MG63 (cell line): ENCODE results near the gene COL2A1. TPM values are rescaled to one million over a fixed set of nuclear protein-coding genes. Genes with fewer than 3 reads are reported as not detected.
A peak's percentile ranks its signal among the peaks of the same experiment; 100 is the strongest.

Source experiments
- DNase-seq: peaks from one replicate; pipeline ENCODE4 v3.0.0-alpha.2; 2020
- H3K27me3 ChIP-seq: fragments of 250-450 bp; sonication (Bioruptor Pico); 2 replicates; pipeline ENCODE4 v1.5.1; 2020; ENCODE audit warnings: mild to moderate bottlenecking, moderate library complexity
- H3K36me3 ChIP-seq: fragments of 250-450 bp; sonication (Bioruptor Pico); 2 replicates; pipeline ENCODE4 v1.5.1; 2020; ENCODE audit warnings: mild to moderate bottlenecking, moderate library complexity
- H3K4me3 ChIP-seq: fragments of 250-450 bp; sonication (Bioruptor Pico); 2 replicates; pipeline ENCODE4 v1.5.1; 2020; ENCODE audit warnings: mild to moderate bottlenecking, moderate library complexity
- H3K9me3 ChIP-seq: fragments of 250-450 bp; sonication (Bioruptor Pico); 2 replicates; pipeline ENCODE4 v1.5.1; 2020; ENCODE audit warnings: mild to moderate bottlenecking, moderate library complexity
- total RNA-seq: library from RNA; depleted of rRNA; stranded (reverse); fragments of >200 nt; shearing (Covaris generic); gene quantifications from 2 replicates; pipeline ENCODE4 v1.2.3, GENCODE V29; 2014; ENCODE audit warnings: low replicate concordance; rRNA removed

COL2A1 gene
- not detected in 2 replicates for total RNA-seq

DNA sequence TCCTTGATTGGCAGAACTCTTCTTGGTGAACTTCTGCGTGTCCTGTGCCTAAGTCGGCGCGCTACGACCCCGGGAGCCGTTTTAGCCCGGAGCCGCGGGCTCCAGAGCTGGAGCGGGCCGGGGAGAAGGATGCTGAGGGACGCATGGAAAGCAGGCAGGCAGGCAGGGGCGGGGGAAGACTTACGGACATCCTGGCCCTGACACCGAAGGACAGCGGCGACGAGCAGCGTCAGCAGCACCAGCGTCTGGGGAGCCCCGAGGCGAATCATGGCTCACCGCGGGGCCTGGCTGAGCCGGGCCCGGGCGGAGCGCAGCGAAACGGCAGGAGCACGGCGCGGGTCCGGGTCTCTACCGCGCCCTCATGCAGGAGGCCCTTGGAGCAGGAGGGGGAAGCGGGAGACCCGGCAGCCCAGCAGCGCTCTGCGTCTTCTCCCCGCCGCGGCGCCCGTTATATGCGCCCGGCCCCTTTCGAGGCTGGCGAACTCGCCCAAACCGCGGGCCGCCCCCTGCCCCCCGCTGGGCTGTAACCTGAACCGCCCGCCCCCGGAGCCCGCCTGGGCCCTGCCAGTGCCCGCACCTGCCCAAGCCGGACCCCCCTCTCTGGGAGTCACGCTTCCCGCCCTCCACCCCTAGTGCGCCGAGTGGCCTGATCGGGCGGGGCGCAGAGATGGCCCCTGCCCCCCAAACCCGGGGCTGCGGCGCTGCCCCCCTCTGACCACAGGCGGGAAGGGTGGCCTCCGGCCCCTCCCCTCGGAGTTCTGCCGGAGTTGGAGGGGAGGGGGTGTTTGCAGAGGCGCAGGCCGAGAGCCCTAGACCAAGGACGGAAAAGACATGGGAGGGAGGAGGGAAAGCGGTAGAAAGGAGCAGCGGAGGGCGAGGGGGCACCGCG is at the start of gene COL2A1:
Gene COL2A1, minus strand, starts transcription at position 424 of the 889 bp plus-strand sequence. Its CDS starts 155 bp downstream, at position 269.
- H3K27me3 ChIP-seq, result peaks cover 86% of the 10 kb centered on the region
- no peak within 1 kb of the TSS for H3K4me3 ChIP-seq
- DNase-seq, result peak; percentile 26

GRCh38 chr12:48053883-48054282 is 49.6 kb upstream of the COL2A1 start:
- peaks cover 14% of the 10 kb centered on the region for H3K36me3 ChIP-seq
- H3K4me3 ChIP-seq, result no peak overlapping the region
- H3K27me3 ChIP-seq, result no peaks in the 10 kb centered on the region
- no peak for DNase-seq
- H3K9me3 ChIP-seq, result no peaks in the 10 kb centered on the region; the same call in 1 of the 2 replicates

More for the DNA sequence above, at the start of gene COL2A1:
- no peaks in the 10 kb centered on the region for H3K36me3 ChIP-seq
- no peaks in the 10 kb centered on the region for H3K9me3 ChIP-seq

GRCh38 chr12:48053122-48053521 is 48.8 kb upstream of the COL2A1 start:
- Histone ChIP-seq H3K36me3 (peaks cover 9% of the 10 kb centered on the region), H3K4me3 (no peak overlapping the region), H3K9me3 (no peaks in the 10 kb centered on the region), H3K27me3 (no peaks in the 10 kb centered on the region)
- DNase-seq, result no peak

DNA sequence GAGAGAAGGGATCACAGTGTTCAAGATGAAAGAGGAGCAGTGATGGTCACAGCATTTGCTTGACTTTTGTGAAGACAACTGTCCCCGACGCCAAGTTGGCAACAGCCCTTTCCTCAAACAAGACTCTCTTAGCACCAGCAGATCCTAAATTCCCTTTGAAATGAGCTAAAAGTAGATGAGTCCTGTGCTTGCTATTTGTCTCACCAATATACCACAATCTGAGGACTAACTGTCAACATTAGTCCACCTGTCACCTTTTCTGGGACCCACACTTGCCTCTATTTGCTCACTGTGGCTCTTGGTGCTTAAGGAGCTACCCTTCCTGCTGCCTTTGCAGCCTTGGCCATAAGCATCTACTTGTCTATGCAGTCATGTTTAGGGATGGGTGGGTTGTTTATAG is 47.4 kb upstream of the COL2A1 start:
- Histone ChIP-seq H3K36me3 (peaks cover 15% of the 10 kb centered on the region), H3K9me3 (no peaks in the 10 kb centered on the region), H3K27me3 (no peaks in the 10 kb centered on the region), H3K4me3 (no peak overlapping the region)
- DNase-seq, result no peak

DNA sequence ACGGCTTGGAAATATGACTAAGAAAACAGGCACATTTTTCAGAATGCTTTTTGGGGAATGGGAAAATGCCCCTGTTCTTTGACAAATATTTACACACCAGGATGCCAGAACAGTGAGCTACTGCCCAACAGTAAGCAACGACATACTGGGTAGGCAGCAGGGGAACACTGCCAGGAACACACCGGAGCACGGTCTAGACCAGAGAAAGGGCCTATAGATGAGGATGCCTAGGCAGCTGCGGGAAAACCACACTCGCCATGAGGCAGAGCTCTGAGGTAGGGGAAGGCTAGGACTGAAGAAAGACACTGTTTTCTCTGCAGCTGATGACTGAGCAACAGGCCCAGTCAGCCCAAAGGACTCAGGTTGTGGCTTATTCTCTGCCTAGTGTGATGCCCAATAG is 45.9 kb upstream of the COL2A1 start:
- Histone ChIP-seq H3K4me3 (no peak overlapping the region), H3K36me3 (peaks cover 27% of the 10 kb centered on the region), H3K9me3 (no peaks in the 10 kb centered on the region), H3K27me3 (no peaks in the 10 kb centered on the region)
- DNase-seq, result no peak

DNA sequence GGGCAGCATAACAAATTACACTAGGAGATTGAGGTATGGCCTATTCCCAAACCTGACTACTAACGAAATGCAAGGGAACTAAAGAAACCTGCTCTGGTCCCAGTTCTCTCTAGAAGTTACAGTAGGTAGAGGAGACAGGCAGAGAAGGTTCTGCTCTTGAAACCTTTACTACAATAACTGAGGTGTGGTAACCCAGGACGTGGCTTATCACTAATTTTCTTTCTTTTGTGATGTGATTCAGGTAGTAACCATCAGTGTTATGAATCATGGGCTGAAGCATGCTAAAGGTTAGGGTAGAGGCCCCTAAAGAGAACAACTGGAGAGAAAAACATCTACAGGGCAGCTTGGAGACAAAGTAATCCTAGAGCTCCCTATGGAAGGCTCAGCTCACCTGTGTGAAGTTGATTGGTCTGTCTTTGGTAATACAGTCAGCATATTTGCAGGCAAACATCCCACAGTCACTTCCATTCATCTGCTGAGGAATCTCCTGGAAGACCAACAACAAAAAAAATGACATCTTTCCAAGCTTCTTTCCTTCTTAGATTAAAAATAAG is 41.8 kb upstream of the COL2A1 start:
- no peak for DNase-seq
- no peaks in the 10 kb centered on the region for H3K9me3 ChIP-seq
- H3K36me3 ChIP-seq, result peaks cover 33% of the 10 kb centered on the region
- H3K27me3 ChIP-seq, result no peaks in the 10 kb centered on the region
- no peak overlapping the region for H3K4me3 ChIP-seq

- H3K4me3 ChIP-seq, result no peak overlapping the region
- H3K36me3 ChIP-seq, result peaks cover 33% of the 10 kb centered on the region
- no peak for DNase-seq
- H3K9me3 ChIP-seq, result no peaks in the 10 kb centered on the region
- H3K27me3 ChIP-seq, result no peaks in the 10 kb centered on the region
Observed at GRCh38 chr12:48045061-48045846, 41.0 kb upstream of the COL2A1 start.

DNA sequence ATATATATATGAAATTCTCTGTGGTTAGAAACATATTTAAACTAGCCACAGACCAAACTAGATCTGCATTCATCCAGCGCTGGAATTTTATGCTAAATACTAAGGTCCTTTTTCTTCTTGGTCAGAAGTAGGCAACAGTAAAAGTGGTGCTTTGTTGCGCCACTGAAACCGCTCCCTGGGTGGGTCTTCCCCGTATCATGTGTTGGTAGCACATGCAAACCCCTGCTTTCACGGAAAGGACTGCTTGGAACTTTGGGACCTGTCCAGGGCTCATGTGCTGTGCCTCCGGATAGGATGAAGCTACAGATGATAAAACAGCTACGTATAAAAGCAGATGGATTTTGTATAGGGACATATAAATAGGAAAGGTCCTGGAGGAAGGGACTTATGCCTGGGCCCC is 40.1 kb upstream of the COL2A1 start:
- no peaks in the 10 kb centered on the region for H3K9me3 ChIP-seq
- no peak for DNase-seq
- no peak overlapping the region for H3K4me3 ChIP-seq
- peaks cover 31% of the 10 kb centered on the region for H3K36me3 ChIP-seq
- H3K27me3 ChIP-seq, result no peaks in the 10 kb centered on the region

GRCh38 chr12:48043771-48044170 is 39.5 kb upstream of the COL2A1 start:
- peaks cover 26% of the 10 kb centered on the region for H3K36me3 ChIP-seq
- no peak overlapping the region for H3K4me3 ChIP-seq
- no peaks in the 10 kb centered on the region for H3K27me3 ChIP-seq
- H3K9me3 ChIP-seq, result no peaks in the 10 kb centered on the region
- DNase-seq, result no peak

DNA sequence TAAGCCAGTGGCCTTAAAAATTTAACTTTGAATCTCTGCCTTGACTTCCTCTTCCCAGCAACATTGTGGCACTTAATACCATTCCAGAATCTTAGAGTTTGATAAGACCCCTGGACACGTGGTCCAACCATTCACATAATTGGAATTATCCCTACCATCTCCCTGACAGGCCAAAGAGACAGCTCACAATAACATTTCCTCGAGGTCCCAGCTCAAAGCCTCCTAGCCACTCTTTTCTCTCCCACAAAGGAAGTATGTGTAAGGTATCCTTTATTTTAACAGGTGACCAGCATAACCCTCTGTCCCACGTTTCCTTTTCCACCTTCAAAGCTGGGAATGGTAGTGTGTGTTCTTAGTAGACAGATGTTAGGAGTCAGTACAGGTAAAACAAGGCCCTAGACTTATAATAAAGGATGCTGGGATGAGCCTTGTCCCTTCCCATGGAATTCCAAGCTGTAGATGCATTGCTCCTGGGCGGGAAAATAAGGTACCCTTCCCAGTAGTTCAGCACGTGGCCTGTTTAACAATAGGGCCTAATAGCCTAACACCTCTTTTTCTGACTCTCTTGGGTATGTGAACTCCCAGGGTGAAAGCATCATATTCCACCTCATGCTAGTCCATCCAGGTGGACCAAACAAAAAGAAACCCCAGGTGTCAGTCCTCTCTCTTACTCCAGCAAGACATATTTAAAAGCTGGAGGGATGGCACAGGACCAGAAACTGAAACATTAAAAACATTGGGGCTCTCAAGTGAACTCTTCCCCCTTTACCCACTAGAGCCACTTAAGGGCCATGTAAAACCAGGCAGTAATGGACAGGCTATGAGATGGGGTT is 37.5 kb upstream of the COL2A1 start:
- Histone ChIP-seq H3K4me3 (no peak overlapping the region), H3K36me3 (peaks cover 20% of the 10 kb centered on the region), H3K27me3 (no peaks in the 10 kb centered on the region), H3K9me3 (no peaks in the 10 kb centered on the region)
- DNase-seq, result no peak

DNA sequence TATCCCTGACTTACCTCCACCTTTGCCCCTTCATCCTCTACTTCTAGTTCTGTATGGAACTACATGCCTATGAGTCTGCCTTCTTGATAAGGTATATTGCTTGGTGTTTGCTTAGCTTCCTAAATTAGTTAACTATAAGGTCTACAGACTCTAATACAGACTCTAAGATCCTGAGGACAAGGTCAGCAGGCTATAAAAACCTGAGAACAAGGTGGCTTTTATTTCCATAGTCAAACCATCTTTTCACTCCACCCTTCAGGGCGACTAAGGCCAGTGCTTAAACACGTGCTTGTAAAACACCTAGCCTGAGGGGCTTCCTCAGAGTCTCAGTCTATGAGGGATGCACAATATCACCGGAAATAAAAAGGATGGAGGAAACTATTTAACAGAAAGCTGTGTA is 36.1 kb upstream of the COL2A1 start:
- H3K27me3 ChIP-seq, result no peaks in the 10 kb centered on the region
- H3K4me3 ChIP-seq, result no peak overlapping the region
- no peaks in the 10 kb centered on the region for H3K9me3 ChIP-seq
- peaks cover 9% of the 10 kb centered on the region for H3K36me3 ChIP-seq
- no peak for DNase-seq

DNA sequence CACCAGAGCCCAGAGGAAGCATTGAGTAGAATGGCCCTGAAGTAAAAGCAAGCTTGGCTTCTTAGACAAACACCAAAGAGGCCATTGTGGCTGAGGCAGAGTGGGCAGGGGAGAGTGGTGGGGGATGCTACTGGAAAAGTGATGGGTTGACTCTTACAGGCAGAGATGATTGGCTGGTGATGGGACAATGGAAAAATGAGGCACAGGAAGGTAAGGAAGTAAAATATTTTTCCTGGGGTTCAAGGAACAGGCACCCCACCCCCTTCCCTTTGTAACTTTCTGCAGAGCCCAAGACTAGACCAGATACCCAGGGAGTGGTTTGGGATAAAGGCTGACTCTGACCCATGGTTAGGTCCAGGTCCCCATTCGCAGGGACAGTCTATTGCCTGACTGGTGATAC is 34.9 kb upstream of the COL2A1 start:
- DNase-seq, result no peak
- Histone ChIP-seq H3K4me3 (no peak overlapping the region), H3K36me3 (peaks cover 2% of the 10 kb centered on the region; the same call in 1 of the 2 replicates), H3K9me3 (no peaks in the 10 kb centered on the region), H3K27me3 (no peaks in the 10 kb centered on the region)

- Histone ChIP-seq H3K27me3 (no peaks in the 10 kb centered on the region), H3K9me3 (no peaks in the 10 kb centered on the region), H3K36me3 (no peaks in the 10 kb centered on the region; the same call in 1 of the 2 replicates), H3K4me3 (no peak overlapping the region)
- DNase-seq, result no peak
Observed at GRCh38 chr12:48038085-48038484, 33.8 kb upstream of the COL2A1 start.

DNA sequence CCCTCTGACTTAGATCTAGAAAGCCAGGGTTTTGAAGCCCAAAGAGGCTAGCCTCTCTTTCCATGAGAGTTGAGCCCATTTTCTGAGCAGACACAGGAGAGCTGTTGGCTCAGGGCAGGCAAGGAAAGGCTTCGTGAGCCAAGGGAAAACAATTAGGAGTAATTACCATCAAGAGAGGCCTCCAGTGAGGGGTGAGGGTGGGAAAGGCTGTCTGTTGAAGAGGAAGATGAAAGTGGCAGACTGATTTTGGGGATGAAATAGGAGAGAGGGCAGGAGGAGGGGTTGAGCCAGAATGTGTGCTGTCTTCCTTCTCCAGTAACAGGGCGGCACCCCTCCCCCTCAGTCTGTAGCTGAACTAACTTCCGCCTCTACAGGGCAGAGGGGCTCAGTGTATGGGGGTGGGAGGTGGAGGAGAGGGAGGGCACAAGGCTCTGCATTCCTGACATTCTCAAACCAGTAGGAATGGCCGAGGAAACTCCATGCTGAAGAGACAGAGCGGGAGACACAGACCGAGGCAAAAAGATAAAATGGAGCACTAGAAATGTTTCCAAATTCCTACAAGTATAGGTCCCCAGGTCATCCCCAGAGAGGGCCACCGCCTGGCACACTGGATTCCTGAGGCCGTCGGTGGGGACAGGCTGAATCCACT is 33.1 kb upstream of the COL2A1 start:
- Histone ChIP-seq H3K36me3 (no peaks in the 10 kb centered on the region; the same call in 1 of the 2 replicates), H3K9me3 (no peaks in the 10 kb centered on the region), H3K27me3 (no peaks in the 10 kb centered on the region), H3K4me3 (no peak overlapping the region)
- no peak for DNase-seq

GRCh38 chr12:48036818-48037217 is 32.5 kb upstream of the COL2A1 start:
- no peaks in the 10 kb centered on the region for H3K9me3 ChIP-seq

More at GRCh38 chr12:48036818-48037217, 32.5 kb upstream of the COL2A1 start:
- H3K4me3 ChIP-seq, result no peak overlapping the region
- H3K36me3 ChIP-seq, result no peaks in the 10 kb centered on the region; the same call in 1 of the 2 replicates
- no peak for DNase-seq
- no peaks in the 10 kb centered on the region for H3K27me3 ChIP-seq
